Heart left ventricle (tissue), 16 donors: ENCODE measurements around the gene SHISA2. TPM values are rescaled to one million over a fixed set of nuclear protein-coding genes. Genes with fewer than 3 reads are reported as not detected.

Experiments
- ATAC-seq, 4 donors: fragments of 200-7000 bp; cut with Tn5 transposase; one replicate each; pipeline ENCODE4 v1.9.1; 2020 to 2022; ENCODE audit warnings: moderate library complexity in 4 of 4, mild to moderate bottlenecking in 3 of 4, moderate number of reproducible peaks in 1 of 4
- DNase-seq, 5 donors: peaks; one replicate each; pipeline ENCODE4 v3.0.0-alpha.2; 2020
- H3K27ac ChIP-seq, 12 donors: fragments of 200-600 bp; sonication (generic) in 4 of 12; one replicate each; pipeline versions ENCODE4 v1.5.0 to v1.8.0; 2016 to 2022; ENCODE audit warnings: mild to moderate bottlenecking in 2 of 12
- H3K27me3 ChIP-seq, 9 donors: fragments of 200-600 bp; sonication (generic) in 2 of 9; one replicate each; pipeline versions ENCODE4 v1.5.1 to v1.8.0; 2016 to 2022; ENCODE audit warnings: mild to moderate bottlenecking in 3 of 9
- H3K36me3 ChIP-seq, 9 donors: fragments of 200-600 bp; sonication (generic) in 2 of 9; one replicate each; pipeline versions ENCODE4 v1.5.0 to v1.8.0; 2018 to 2022; ENCODE audit warnings: mild to moderate bottlenecking in 2 of 9
- H3K4me1 ChIP-seq, 12 donors: fragments of 200-600 bp; sonication (generic) in 4 of 12; one replicate each; pipeline versions ENCODE4 v1.5.0 to v1.8.0; 2016 to 2022; ENCODE audit warnings: mild to moderate bottlenecking in 3 of 12
- H3K4me3 ChIP-seq, 12 donors: fragments of 200-600 bp; sonication (generic) in 4 of 12; one replicate each; pipeline versions ENCODE4 v1.5.0 to v1.8.0; 2017 to 2022; ENCODE audit warnings: mild to moderate bottlenecking in 9 of 12, moderate library complexity in 4 of 12
- H3K9me3 ChIP-seq, 12 donors: fragments of 200-600 bp; sonication (generic) in 4 of 12; one replicate each; pipeline versions ENCODE4 v1.5.0 to v1.8.0; 2016 to 2022; ENCODE audit warnings: mild to moderate bottlenecking in 1 of 12
- POLR2A ChIP-seq, 2 donors: fragments of 450-650 bp; IDR thresholded peaks; one replicate each; pipeline ENCODE4 v1.6.1; 2017; ENCODE audit warnings: antibody characterized with exemption in 2 of 2, mild to moderate bottlenecking in 2 of 2, moderate library complexity in 2 of 2
- WGBS, 4 donors: extraction: QIAGEN DNeasy Blood & Tissue Kit in 2 of 4; methylation state at CpG; one replicate each; pipeline versions ENCODE4 v1.1.5 to v1.1.7; 2013 to 2018; 5-methylcytosine and 5-hydroxymethylcytosine counted together
- intact Hi-C, 10 donors: fragments of 100-400 bp; cut with DNase I; formaldehyde crosslinking; loops; one replicate each; pipeline versions ENCODE4 v1.11.1 to v1.14.2; 2022
- polyA plus RNA-seq, 2 donors: library from polyadenylated mRNA; stranded (reverse); fragments of 200-250 nt; gene quantifications; one replicate each; pipeline ENCODE4 v1.2.3, GENCODE V29; 2013
- total RNA-seq, 9 donors: library from RNA; depleted of rRNA in 2 of 9; stranded (reverse); fragments of >200 nt in 2 of 9; fragmentation: NEBNext Ultra II Directional in 3 of 9; extraction: Animal tissue kit (Norgen Biotek cat#: 25700) in 3 of 9; gene quantifications; one replicate each; pipeline versions ENCODE4 v1.1.0 to v1.2.4, GENCODE V29; 2016 to 2023
- TF ChIP-seq, protein P1 (sequence below), 12 donors: fragments of 200-600 bp; sonication (generic) in 4 of 12; IDR thresholded peaks; one replicate each; pipeline versions ENCODE4 v1.5.0 to v1.8.0; 2018 to 2022; ENCODE audit warnings: antibody characterized with exemption in 12 of 12, mild to moderate bottlenecking in 5 of 12
- donor health status: ischemic (EF 13 %, LVEDD 7.1; RV severe dilation, severe dysfunction).
- donor health status: healthy with polysubstance abuse.
- donor health status: DM: no; HTN: yes; CAD: no.
- donor health status: DM: no; HTN: no; CAD: no.
- donor health status: ischemic (EF 25% LVEDD 6.9; RV normal size, moderate dysfunction).
- donor health status: ischemic (EF 25% LVEDD 5.7; RV mildly dilated, moderate dysfunction).
- donor health status: healthy.
- donor health status: DM: yes; HTN: yes; CAD: no.
- donor health status: ischemic (EF 35%, LVEDD 5.7; RV mildly dilated, moderate dysfunction).
- donor health status: nonischemic (EF 11% LVEDD 7.7; RV severe dilation, severe dysfunction).
- donor health status: DM: yes; HTN: yes; CAD: no.
- donor health status: PGD.
- donor health status: ischemic (EF 29% LVEDD 5.4; RV normal size, mild dysfunction).
- donor health status: nonischemic (EF 23%, LVEDD 6.1; RV moderate dilation, normal function).

SHISA2 gene
- total and polyA plus RNA-seq, 11 donors, result 0.08 to 0.72 (median 0.12) TPM; not detected in 1

DNA sequence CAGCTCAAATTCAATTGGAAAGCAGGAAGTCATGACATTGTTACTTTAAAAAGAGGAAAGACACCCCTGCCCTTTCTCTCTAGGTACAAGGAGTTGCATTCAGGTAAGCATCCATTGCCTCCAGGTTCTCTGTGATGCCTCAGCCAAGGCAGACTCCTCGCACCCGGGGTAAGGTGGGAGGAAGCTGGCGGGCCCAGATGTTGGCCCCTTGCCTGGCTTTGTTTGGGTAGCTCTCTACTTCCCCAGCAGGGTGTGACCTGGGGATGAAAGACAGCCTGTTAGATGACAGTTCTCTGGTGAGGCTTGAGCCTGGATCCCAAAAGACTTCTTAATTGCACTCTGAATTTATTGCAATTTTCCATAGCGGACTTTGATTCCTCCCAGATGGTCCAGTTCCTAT lies 25.6 kb downstream of the SHISA2 start:
- Histone ChIP-seq H3K4me3 (no peak overlapping the region), H3K36me3 (no peaks in the 10 kb centered on the region), H3K27ac (no peak overlapping the region), H3K27me3 (peaks cover 0 to 5% (median 0%) of the 10 kb centered on the region in 9 donors), H3K9me3 (peaks cover 0 to 5% (median 0%) of the 10 kb centered on the region in 12 donors), H3K4me1 (peaks cover 0 to 26% (median 9%) of the 10 kb centered on the region in 12 donors)
- WGBS, 4 donors, result 57 to 69% (median 65%) methylated on average over 4 of the region's 4 CpGs
- intact Hi-C loops, result no loop called here
- TF ChIP-seq, protein P1, sequence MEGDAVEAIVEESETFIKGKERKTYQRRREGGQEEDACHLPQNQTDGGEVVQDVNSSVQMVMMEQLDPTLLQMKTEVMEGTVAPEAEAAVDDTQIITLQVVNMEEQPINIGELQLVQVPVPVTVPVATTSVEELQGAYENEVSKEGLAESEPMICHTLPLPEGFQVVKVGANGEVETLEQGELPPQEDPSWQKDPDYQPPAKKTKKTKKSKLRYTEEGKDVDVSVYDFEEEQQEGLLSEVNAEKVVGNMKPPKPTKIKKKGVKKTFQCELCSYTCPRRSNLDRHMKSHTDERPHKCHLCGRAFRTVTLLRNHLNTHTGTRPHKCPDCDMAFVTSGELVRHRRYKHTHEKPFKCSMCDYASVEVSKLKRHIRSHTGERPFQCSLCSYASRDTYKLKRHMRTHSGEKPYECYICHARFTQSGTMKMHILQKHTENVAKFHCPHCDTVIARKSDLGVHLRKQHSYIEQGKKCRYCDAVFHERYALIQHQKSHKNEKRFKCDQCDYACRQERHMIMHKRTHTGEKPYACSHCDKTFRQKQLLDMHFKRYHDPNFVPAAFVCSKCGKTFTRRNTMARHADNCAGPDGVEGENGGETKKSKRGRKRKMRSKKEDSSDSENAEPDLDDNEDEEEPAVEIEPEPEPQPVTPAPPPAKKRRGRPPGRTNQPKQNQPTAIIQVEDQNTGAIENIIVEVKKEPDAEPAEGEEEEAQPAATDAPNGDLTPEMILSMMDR (IDR thresholded peaks at IDR 0.05), result no peak
- no peak for TF ChIP-seq POLR2A (IDR thresholded peaks at IDR 0.05)
- DNase-seq (no peak), ATAC-seq (no peak)

DNA sequence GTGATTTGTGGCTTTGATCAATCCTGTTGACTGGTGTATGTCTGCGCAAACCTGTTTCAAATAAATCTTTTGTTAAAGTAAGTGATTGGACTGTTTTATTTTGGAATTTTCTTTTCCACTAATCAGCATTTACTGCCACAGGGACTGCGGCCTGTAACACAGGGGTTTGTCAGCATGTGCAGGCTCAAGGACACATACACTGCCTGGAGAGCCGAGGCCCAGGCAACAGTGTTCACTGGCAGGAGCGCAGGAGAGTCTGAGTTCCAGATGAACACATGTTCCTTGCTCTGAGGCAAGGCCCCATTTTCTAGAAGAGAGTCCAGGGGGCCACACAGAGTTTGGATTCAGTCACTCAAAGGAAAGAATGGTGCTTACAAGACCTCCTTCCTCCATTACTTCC lies 26.0 kb downstream of the SHISA2 start:
- Histone ChIP-seq H3K27me3 (peaks cover 0 to 8% (median 0%) of the 10 kb centered on the region in 9 donors), H3K4me1 (peaks cover 0 to 26% (median 9%) of the 10 kb centered on the region in 12 donors), H3K27ac (no peak overlapping the region), H3K36me3 (no peaks in the 10 kb centered on the region), H3K4me3 (no peak overlapping the region), H3K9me3 (peaks cover 0 to under 1% (median 0%) of the 10 kb centered on the region in 12 donors)
- DNase-seq, result no peak
- 86 to 95% (median 88%) methylated on average over 4 of the region's 4 CpGs for WGBS, 4 donors
- no peak for TF ChIP-seq POLR2A (IDR thresholded peaks at IDR 0.05)
- TF ChIP-seq, protein P1 (IDR thresholded peaks at IDR 0.05), result no peak
- intact Hi-C loops, result no loop called here
- ATAC-seq, result no peak

DNA sequence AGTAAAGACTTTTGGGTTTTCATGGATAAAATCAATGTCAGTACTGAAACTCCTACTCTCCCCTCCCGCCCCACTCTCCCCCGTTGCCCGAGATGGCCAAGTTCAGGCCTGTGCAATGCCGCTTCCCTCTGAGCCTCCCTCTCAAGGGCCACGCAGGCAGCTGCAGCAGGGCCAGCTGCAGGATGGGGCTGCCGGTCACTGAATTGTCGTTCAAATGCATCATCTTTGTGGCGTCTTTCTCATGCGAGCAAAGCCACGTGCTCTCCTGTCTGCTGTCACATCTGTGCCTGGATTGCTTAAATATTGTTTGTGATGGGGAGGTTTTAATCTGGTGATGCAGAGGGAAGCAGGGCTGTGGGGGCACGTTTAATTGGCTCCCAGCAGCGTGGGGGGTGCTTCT lies 26.6 kb downstream of the SHISA2 start:
- no peak for ATAC-seq
- intact Hi-C loops, result no loop called here

DNA sequence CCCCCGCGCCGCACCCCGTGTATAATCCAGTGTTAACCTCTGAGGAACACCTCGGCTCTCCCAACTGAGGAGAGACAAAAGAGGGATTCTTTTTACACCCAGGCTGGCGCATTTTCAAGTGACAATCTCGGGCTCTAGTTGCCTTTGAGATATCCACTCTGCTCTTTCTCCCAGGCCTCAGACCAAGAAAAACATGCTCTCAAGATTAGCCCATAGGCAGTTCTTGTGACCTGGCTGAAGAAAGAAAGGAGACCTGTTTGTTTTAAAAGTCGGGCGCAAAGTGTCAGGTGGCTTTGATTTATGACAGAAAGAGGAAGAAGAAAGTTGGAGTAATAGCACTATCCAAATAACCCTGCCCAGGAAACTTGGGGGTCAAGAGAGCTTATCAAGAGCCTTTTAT lies 27.3 kb downstream of the SHISA2 start:
- no peaks in the 10 kb centered on the region for H3K9me3 ChIP-seq
- H3K4me3 ChIP-seq, result no peak overlapping the region
- intact Hi-C loops, result no loop called here
- H3K27me3 ChIP-seq, result peaks cover 0 to 11% (median 0%) of the 10 kb centered on the region in 9 donors
- TF ChIP-seq, protein P1 (IDR thresholded peaks at IDR 0.05), result no peak
- no peak for TF ChIP-seq POLR2A (IDR thresholded peaks at IDR 0.05)
- H3K36me3 ChIP-seq, result no peaks in the 10 kb centered on the region
- WGBS, 4 donors, result 49 to 58% (median 55%) methylated on average over 9 of the region's 9 CpGs
- DNase-seq (no peak), ATAC-seq (no peak)
- peaks cover 0 to 26% (median 9%) of the 10 kb centered on the region in 12 donors for H3K4me1 ChIP-seq
- no peak overlapping the region for H3K27ac ChIP-seq

More for the DNA sequence above, 26.6 kb downstream of the SHISA2 start:
- no peak overlapping the region for H3K27ac ChIP-seq
- no peak overlapping the region for H3K4me3 ChIP-seq
- whole genome bisulfite sequencing, 4 donors, result 67 to 82% (median 75%) methylated on average over 12 of the region's 12 CpGs
- H3K36me3 ChIP-seq, result no peaks in the 10 kb centered on the region
- TF ChIP-seq, protein P1 (IDR thresholded peaks at IDR 0.05), result no peak
- no peak for TF ChIP-seq POLR2A (IDR thresholded peaks at IDR 0.05)
- H3K27me3 ChIP-seq, result peaks cover 0 to 8% (median 0%) of the 10 kb centered on the region in 9 donors
- DNase-seq, result no peak
- peaks cover 0 to 26% (median 9%) of the 10 kb centered on the region in 12 donors for H3K4me1 ChIP-seq
- H3K9me3 ChIP-seq, result no peaks in the 10 kb centered on the region
